Stimulated activated CD8-positive, alpha-beta memory T cell treated with anti-CD3 and anti-CD28 coated beads, Interleukin-4, amount 100 ng/mL, for 24 hours (primary cell): ENCODE results near the gene KIF27.
"Not testable (repeated sequence)": the region's sequence is repeated elsewhere in the genome, so short reads cannot be mapped to it uniquely, and the experiment has no call there.

Experiments used
- DNase-seq: peaks from one replicate; pipeline ENCODE4 v3.0.0-alpha.2; 2020; ENCODE audit warnings: low read depth

The KIF27 gene, protein sequence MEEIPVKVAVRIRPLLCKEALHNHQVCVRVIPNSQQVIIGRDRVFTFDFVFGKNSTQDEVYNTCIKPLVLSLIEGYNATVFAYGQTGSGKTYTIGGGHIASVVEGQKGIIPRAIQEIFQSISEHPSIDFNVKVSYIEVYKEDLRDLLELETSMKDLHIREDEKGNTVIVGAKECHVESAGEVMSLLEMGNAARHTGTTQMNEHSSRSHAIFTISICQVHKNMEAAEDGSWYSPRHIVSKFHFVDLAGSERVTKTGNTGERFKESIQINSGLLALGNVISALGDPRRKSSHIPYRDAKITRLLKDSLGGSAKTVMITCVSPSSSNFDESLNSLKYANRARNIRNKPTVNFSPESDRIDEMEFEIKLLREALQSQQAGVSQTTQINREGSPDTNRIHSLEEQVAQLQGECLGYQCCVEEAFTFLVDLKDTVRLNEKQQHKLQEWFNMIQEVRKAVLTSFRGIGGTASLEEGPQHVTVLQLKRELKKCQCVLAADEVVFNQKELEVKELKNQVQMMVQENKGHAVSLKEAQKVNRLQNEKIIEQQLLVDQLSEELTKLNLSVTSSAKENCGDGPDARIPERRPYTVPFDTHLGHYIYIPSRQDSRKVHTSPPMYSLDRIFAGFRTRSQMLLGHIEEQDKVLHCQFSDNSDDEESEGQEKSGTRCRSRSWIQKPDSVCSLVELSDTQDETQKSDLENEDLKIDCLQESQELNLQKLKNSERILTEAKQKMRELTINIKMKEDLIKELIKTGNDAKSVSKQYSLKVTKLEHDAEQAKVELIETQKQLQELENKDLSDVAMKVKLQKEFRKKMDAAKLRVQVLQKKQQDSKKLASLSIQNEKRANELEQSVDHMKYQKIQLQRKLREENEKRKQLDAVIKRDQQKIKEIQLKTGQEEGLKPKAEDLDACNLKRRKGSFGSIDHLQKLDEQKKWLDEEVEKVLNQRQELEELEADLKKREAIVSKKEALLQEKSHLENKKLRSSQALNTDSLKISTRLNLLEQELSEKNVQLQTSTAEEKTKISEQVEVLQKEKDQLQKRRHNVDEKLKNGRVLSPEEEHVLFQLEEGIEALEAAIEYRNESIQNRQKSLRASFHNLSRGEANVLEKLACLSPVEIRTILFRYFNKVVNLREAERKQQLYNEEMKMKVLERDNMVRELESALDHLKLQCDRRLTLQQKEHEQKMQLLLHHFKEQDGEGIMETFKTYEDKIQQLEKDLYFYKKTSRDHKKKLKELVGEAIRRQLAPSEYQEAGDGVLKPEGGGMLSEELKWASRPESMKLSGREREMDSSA (N-terminal part only)

DNA sequence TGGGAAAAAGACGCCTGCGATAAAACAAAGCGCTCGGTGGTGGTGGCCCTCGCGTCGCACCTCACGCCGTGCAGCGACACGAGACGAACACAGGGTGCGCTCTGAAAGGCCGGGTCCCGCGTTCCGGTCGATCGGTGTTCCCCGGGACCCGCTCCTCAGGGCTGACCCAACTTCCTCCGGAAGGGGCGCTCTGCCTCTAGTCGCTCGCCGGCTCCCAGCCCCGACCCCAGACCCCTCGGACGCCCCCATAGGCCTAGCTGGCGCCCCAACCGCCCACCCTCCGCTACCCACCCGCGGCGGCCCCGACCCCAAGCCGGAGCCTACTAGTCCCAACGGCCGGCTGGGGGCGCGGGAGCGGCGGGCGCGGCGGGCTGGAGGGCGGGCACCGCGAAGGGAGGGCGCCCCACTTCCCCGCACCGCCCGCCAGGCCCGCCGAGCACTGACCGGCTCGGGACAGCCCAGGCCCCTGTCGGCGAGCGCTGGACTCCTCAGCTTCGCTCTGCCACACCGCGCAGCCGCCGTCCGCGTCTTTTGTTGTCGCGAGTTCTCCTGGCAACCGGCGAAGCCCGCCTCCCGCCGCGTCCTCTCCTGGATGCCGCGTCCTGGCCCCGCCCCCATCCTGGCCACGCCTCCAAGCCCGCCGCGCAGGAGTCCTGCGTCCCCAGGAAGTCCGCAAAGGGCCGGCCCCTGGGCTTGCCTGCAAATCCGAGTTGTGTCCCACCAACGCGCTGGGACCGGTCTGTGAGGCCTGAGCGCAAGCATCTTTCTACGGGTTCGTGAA lies at the start of gene KIF27:
KIF27 (minus strand) TSS at position 506 of the 781 bp plus-strand sequence. CDS start 5,841 bp downstream, outside the sequence.
- DNase-seq = peak; percentile 99

- DNase-seq = no peak
Observed at GRCh38 chr9:83969602-83970001, 48.4 kb upstream of the KIF27 start.

DNA sequence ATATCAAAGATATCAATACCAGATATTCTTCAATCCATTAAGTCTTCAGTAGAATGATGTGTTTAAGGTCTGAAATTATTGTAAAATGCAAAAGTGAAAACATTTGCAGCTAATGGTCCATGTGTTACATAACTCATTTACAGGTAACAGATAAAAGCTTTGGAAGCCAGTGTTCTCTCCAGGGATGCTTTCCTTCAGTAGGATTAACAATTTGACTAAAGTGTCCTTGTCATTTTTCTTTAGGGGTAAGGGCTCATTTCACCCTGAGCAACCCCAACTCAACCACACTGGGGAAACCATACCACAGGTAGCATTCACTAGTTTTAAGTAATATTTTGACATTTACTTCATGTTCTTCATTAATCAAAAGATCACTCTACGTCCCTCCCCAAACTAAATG lies 45.8 kb upstream of the KIF27 start:
- DNase-seq = no peak

DNA sequence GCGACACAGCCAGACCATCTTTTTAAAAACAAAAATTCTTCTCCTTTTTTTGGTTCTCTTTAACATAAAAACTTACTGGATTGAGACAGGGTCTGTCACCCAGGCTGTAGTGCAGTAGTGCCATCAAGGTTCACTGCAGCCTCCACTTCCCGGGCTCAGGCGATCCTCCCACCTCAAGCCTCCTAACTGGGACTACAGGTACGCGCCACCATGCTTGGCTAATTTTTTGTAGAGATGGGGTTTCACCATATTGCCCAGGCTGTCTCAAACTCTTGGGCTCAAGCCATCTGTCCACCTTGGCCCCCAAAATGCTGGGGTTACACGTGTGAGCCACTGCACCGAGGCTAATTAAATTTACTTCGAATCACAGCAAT lies 45.0 kb upstream of the KIF27 start:
- no peak for DNase-seq

DNA sequence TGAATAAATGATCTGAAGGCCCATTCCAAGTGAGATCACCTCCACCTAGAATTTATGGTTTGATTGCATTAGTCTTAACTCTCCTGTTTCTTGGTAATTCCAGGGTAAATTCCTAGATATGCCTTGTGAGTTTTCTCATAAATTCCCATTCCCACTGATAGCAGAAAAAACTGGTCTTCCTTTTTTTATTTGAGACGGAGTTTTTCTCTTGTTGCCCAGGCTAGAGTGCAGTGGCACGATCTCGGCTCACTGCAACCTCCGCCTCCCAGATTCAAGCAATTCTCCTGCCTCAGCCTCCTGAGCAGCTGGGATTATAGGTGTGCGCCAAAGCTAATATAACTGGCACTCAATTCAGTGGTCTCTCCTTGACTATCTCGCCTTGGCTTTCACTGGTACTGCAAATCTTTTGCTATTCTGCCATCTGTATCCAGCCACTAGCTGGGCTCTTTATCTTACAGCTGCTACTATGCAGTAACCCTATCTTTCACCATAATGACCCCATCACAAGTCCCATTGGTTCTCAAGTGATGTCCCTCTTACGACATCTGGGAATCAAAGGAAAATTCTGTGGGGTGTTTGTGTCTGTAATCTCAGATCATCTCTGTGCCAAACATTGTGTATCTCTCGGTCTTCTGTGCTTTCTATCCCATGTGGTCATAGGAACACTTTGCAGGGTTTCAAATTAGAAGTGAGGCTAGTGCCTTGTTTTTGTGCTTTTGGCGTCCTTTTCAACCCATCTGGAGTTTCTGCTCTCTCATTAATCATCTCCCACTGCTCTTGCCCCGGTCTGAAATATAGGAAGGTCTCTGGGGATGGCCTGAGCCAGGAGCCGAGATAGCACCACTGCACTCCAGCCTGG lies 44.3 kb upstream of the KIF27 start:
- DNase-seq = no peak

GRCh38 chr9:83964973-83965349 lies 43.7 kb upstream of the KIF27 start:
- no peak for DNase-seq

DNA sequence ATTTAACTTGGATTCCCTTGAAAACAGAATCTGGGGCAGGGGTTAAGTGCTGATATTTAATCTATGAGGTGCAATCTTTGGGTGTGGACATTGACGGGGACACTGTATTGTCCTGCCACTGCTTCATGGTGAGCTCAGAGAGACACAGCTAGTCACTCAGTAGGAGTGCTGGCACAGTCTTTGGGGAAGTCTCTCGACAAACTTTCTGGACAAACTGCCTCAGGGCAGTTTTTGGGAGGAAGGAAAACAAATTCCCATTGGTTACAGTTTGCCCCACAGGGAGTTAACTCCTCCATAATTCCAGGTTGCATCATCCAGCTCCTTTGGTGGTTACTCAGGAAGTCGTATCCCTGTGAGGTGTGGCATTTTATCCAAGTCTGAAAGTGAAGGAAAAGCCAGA lies 40.9 kb upstream of the KIF27 start:
- DNase-seq = no peak

- no peak for DNase-seq
Observed at GRCh38 chr9:83960991-83961390, 39.8 kb upstream of the KIF27 start.

- DNase-seq = no peak
Observed at GRCh38 chr9:83959061-83959460, 37.8 kb upstream of the KIF27 start.

- no peak for DNase-seq
Observed at GRCh38 chr9:83957248-83957513, 35.9 kb upstream of the KIF27 start.

GRCh38 chr9:83956436-83957247 lies 35.4 kb upstream of the KIF27 start:
- peak; percentile 45 for DNase-seq

- peak; percentile 9 for DNase-seq
Observed at GRCh38 chr9:83956086-83956435, 34.8 kb upstream of the KIF27 start.

GRCh38 chr9:83948096-83948495 lies 26.9 kb upstream of the KIF27 start:
- DNase-seq = not testable (repeated sequence)

DNA sequence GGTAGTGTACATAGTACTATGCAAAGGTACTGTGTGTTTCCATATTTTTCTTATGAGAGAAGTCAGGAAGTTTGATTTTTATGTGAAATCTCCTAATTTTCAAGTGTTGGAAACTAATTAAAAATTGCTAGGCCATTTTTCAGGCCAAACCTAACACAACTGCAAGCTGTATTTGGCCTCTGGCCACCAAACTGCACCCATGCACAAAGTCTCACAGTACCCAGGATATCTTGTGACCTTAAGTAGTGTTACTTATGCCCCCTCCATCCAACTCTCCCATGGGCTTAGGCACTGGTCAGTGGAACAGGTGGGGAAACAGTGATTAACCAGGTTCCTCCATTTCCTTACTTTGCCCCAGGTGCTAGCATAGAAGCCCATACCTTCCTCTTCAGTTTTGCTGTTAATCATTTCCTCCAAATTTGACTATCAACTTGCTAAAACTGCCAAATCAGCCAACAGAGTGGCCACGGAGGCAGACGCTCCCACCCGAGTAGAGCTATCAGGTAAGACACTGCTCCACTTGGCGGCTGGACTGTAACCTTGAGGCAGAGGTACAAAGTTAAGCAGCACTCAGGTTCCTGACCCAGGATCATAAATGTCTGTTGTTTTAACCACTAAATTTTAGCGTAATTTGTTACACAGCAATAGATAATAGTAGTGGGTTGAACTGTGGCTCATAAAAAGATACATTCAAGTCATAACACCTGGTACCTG lies 19.5 kb upstream of the KIF27 start:
- DNase-seq = no peak

GRCh38 chr9:83937861-83938455 lies 16.7 kb upstream of the KIF27 start:
- no peak for DNase-seq

DNA sequence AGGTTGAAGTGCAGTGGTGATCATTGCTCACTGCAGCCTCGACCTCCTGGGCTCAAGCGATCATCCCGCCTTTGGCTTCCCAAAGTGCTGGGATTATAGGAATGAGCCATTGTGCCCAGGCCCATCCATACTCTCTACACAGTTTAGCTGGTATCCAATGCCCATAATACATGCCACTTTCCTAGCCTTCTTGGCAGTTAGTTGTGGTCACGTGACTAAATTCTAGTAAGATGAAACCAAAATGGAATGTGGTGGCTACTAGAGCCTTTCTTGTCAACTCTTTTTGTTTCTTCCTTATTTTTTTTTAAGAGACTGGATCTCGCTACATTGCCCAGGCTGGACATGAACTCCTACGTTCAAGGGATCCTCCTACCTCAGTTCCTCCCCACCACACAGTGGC lies 15.3 kb upstream of the KIF27 start:
- no peak for DNase-seq

- DNase-seq = no peak
Observed at GRCh38 chr9:83935276-83935935, 14.2 kb upstream of the KIF27 start.

- no peak for DNase-seq
Observed at GRCh38 chr9:83934569-83935275, 13.5 kb upstream of the KIF27 start.
